ENCODE data around the gene SRSF5.

DNA sequence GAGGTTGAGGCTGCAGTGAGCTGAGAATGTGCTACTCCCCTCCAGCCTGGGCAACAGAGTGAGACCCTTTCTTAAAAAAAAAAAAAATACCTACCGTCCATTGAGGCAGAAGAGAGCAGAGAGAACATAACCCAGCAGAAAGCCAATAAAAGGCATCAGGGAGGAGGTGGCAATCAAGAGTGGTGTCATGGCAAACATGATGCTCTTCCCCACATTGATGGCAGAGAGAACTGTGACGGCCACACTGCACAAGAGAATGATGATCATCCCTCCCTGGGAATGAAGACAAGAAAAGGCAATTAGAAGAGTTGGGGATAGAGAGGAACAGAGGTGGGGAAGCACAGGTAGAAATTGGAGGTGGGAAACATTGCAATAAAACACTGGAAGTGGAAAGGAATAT is 12.1 kb downstream of the SRSF5 start:
- TF ChIP-seq, protein P1, sequence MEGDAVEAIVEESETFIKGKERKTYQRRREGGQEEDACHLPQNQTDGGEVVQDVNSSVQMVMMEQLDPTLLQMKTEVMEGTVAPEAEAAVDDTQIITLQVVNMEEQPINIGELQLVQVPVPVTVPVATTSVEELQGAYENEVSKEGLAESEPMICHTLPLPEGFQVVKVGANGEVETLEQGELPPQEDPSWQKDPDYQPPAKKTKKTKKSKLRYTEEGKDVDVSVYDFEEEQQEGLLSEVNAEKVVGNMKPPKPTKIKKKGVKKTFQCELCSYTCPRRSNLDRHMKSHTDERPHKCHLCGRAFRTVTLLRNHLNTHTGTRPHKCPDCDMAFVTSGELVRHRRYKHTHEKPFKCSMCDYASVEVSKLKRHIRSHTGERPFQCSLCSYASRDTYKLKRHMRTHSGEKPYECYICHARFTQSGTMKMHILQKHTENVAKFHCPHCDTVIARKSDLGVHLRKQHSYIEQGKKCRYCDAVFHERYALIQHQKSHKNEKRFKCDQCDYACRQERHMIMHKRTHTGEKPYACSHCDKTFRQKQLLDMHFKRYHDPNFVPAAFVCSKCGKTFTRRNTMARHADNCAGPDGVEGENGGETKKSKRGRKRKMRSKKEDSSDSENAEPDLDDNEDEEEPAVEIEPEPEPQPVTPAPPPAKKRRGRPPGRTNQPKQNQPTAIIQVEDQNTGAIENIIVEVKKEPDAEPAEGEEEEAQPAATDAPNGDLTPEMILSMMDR (IDR thresholded peaks at IDR 0.05) = no peak
- no peak for TF ChIP-seq POLR2A (IDR thresholded peaks at IDR 0.05)

All from vagina (tissue), 2 donors.